GM19193 (cell line): ENCODE measurements around the gene PKN1.
A peak's percentile ranks its signal among the peaks of the same experiment; 100 is the strongest.

Source experiments
- POLR2A ChIP-seq: IDR thresholded peaks from 4 replicates; pipeline ENCODE4 v1.6.1; 2011; ENCODE audit not compliant: insufficient read depth, insufficient read length; ENCODE audit errors: extremely low read depth

The PKN1 gene

DNA sequence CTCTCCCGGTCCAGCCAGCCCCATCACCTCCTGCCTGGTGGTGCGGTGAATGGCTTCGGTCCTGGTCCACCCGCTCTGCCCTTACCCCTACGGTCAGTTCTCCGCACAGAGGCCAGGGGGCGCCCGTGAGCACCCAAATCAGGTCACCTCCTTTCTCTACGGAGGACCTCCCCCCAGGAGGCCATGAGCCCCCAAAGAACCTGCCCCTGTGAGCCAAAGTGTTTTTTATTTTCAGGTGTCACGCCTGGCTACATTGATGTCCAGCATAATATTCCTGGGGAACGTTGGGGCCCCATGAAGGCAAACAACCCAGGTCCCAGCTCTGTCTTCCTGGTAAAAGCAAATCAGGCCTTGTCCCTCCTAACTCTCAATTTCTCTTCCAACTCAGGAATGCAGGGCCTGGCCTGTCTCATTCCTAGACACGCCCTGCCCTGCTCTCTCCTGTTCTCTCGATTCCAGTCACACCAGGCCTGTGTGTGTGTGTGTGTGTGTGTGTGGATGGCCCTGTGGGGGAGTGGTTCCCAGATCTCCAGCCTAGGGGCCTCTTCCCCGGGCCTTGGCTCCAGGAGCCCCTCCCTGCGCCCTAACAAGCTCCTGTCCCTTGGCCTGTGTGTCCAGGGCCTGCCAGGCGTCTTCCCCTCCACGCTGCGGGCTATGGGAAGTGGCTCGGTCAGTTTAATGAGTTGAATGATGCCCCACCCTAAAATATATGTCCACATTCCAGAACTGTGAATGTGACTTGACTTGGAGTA lies 72.6 kb downstream of the PKN1 start:
- TF ChIP-seq POLR2A: no peak

- TF ChIP-seq POLR2A: no peak
These were observed 74.8 kb downstream of the PKN1 start for GRCh38 chr19:14507704-14508542.

DNA sequence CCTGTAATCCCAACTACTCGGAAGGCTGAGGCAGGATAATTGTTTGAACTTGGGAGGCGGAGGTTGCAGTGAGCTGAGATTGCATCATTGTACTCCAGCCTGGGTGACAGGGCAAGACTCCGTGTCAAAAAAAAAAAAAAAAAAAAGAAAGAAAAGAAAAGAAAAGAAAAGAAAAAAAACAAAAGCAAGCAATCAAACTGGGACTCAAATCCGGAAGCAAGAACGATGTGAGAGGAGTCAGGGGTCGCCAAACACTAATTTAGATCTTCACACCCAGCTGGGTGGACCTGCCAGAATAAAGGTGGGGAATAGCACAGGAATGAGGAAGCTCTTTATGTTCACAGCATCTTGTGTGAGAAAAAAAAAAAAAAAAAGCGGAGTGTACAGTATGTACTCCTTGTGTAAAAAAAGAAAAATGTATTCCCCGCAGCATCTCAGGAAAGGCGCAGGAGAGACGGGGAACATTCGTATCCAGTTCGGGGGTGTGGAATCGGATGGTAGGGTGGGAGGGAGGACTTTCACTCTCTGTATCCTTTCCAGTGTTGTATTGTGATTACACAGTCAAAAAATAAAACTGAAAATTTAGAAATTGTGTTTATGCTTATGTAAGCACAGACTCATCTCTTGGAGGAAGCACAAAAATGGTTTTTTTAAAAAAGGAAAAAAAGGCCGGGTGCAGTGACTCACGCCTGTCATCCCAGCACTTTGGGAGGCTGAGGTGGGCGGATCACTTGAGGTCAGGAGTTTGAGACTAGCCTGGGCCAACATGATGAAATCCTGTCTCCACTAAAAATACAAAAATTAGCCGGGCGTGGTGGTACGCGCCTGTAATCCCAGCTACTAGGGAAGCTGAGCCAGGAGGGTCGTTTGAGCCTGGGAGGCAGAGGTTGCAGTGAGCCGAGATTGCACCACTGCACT lies 77.5 kb downstream of the PKN1 start:
- TF ChIP-seq POLR2A: no peak

DNA sequence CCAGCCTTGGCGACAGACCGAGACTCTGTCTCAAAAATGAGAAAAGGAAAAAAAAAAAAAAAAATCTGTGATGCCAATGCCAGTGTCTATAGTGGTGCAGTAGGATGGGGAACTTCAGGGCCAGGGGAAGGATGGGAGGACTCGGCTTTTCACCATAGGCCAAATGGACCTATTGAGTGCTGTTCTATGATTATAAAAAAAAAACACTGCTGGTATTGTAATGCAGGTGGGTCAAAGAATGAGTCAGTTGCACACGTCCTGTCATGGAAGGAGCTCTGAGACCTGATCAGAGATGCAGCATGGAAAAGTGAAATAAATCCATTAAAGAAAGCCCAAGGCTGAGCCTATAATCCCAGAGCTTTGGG lies 78.1 kb downstream of the PKN1 start:
- no peak for TF ChIP-seq POLR2A

DNA sequence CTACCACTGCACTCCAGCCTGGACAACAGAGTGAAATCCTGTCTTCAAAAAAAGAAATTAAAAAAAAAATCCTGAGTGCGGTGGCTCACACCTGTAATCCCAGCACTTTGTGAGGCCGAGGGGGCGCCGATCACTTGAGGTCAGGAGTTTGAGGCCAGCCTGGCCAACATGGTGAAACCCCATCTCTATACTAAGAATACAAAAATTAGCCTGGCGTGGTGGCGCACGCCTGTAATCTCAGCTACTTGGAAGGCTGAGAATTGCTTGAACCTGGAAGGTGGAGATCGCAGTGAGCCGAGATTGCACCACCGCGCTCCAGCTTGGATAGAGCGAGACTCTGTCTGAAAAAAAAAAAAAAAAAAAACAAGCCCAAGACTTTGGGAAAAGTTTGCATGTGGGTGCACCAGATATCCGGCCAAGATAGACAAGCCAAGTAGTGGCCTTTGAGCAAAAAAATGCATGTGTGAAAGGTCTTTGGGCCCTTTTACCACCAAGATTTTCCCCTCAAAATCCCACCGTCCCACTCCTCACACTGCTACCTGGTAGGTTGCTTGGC lies 79.4 kb downstream of the PKN1 start:
- no peak for TF ChIP-seq POLR2A

DNA sequence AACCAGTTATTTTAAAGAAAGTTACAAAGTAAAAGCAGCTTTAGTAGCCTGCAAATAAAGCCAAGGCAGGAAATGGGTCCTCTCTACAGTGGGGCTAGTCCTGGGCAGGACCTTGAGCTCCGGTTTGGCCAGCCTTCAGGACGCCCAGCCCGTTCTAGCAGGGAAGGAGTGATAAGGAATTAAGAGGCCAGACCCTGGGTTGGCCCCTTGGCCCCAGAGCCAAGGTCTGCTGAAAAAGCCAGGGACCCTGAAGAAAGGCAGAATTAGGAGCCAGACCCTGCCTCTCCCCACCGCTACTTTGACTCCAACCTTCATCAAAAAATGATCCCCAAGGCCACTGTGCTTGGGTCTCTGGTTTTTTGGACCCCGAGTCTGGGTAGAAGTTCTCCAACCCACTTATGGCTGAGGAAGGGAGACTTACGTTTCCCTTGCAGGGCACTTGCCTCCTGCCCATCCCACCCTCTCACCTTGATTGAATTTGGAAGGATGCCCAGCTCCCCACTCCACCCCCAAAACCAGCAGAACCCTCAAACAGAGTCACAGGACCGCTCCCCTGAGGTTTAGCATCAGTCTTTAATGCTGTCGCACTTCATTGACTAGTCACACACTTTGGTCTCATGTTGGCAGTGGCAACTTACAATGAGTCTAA lies 81.2 kb downstream of the PKN1 start:
- no peak for TF ChIP-seq POLR2A

DNA sequence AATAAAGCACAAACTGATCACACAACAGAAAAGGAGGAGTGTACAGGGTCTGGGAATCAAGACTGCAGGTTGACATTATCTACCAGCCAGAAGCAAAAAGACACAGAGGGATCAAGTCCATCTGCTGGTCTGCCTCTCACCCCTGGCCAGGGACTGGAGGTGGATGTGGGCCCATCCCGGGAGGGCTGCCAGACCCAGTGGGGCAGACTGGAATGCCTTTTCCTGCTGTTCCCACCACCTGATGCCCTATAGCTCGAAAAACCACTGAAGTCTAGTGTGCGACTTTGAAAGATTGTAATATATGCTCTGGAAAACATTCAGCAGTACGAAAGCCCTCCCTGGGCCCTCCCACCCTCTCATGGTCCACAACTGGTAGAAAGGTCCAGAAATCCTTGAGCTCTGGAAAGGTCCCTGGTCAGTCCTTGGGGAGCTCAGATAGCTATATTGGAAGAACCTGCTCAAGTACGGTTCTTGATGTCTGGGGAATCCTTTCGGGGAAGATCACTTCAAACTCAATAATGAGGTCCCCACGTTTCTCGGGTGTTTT lies 82.5 kb downstream of the PKN1 start:
- no peak for TF ChIP-seq POLR2A

GRCh38 chr19:14516048-14516534 lies 83.0 kb downstream of the PKN1 start:
- TF ChIP-seq POLR2A: no peak

DNA sequence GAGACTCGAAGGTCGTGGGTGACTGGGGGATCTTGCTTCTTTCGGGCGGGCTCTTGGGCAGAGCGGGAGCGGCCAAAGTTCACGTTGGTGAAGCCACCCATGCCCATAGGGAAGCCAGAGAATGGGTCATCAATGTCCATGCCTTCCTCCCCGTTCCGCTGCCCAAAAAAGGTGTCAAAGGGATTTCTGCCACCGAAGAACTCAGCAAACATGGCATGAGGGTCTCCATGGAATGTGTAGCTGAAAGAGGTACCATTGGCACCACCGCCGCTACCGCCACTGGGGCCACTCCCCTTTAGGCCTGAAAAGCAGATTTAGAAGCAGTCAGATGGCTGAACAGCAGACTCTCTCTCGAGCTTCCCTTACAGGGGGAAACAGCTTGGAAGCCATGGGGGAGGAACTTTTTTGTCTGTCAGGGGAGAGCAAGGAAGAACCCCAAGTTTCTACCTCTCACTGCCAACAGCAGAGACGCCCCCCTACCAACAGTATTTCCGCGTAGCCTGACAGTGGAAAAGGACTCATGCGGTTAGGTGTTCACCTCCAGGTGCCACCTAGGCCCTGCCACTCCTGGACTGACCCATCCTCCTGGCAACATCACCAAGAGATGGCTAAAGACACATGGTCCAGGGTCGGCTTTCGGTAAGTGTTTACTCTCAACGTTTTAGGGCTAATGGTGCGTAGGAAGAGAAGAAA lies 83.8 kb downstream of the PKN1 start:
- no peak for TF ChIP-seq POLR2A

DNA sequence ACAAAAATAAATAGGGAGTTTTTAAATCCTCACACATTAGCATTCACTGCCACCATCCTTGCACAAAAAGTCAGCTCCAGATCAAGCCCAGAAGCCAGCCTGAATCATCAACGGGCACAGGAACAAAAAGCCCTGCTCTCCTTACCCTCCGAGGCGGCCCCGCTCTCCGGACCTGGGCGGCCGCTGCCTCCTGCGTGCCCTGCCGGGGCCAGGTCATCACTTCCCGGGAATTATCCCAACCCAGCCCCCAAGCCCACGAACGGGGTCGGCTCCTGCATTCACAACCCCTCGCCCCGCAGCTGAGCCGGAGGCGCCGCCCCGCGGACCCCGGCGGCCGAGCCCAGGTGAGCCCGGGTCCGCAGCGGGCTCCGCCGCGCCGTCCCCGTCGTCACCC lies 84.3 kb downstream of the PKN1 start:
- no peak for TF ChIP-seq POLR2A

GRCh38 chr19:14517840-14518505 lies 84.9 kb downstream of the PKN1 start, which contains the start of gene DNAJB1:
TSS of gene DNAJB1 (minus strand) at chr19:14518397. CDS start at chr19:14518349, 48 bp downstream.
- peak; percentile 97 for TF ChIP-seq POLR2A

DNA sequence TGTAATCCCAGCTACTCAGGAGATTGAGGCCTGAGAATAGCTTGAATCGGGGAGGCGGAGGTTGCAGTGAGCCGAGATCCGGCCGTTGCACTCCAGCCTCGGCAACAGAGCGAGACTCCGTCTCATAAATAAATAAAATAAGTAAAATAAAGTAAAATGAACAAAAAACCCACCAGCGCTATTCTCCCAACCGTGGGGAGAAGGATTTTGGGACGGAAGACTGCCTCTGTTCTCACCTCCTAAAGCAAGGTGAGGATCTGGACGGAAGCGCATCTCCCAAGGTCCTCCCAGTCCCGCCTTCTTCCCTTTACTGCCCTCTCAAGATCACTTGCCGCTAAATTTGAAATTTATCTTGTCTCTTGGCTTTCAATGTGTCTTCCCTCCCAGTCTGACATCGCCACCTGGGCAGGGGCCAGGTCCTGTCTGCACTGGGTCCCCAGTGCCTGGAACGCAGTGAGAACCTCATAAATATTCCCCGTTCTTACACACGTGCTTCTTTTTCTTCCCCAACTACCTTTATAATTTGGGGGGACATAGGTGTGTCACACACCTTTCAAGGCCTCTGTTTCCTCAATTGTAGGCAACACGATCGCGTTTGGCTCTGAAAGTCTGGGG lies 86.2 kb downstream of the PKN1 start:
- TF ChIP-seq POLR2A: no peak

DNA sequence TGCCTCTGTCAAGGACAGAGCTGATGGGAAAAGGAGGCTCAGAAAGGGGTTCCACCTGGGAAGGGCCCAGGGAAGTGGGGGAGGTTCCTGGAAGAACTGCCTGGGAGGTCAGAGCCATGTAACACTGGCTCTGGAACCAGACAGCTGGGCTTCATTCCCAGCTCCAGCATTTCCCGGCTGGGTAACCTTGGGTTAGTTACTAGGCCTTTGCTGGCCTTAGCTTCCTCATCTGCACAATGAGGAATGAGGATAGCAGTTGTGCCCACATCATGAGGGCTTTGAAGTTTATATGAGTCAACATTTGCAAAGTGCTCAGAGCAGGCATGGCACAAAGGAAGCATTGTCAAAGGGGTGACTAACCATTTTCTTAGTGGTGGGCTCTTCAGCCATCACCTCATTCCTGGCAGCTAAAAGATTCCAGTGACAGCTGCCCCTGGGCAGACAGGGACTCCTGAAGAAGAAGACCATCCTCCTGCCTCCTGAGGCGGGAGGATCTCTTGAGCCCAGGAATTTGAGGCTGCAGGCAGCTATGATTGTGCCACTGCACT lies 86.8 kb downstream of the PKN1 start:
- no peak for TF ChIP-seq POLR2A

GRCh38 chr19:14520543-14520942 lies 87.4 kb downstream of the PKN1 start:
- TF ChIP-seq POLR2A: no peak
